Daoy (cell line): ENCODE data around the gene CDK10. TPM values are rescaled to one million over a fixed set of nuclear protein-coding genes. Genes with fewer than 3 reads are reported as not detected.

Source experiments
- DNase-seq: peaks from one replicate; pipeline ENCODE4 v3.0.0-alpha.2; 2015; ENCODE audit warnings: low read depth
- total RNA-seq: library from RNA; depleted of rRNA; stranded (reverse); fragments of >200 nt; shearing (Covaris generic); gene quantifications from 2 replicates; pipeline ENCODE4 v1.2.3, GENCODE V29; 2014

Gene CDK10
- total RNA-seq, 1 experiment from 2014 or later, result 11.4 TPM

GRCh38 chr16:89711601-89712273 is 25.2 kb downstream of the CDK10 start:
- peak; percentile 63 for DNase-seq

GRCh38 chr16:89712274-89712781 is 25.8 kb downstream of the CDK10 start:
- no peak for DNase-seq

GRCh38 chr16:89716493-89716892 is 30.0 kb downstream of the CDK10 start:
- no peak for DNase-seq

- no peak for DNase-seq
These were observed 30.6 kb downstream of the CDK10 start for GRCh38 chr16:89716916-89717687.

GRCh38 chr16:89717688-89718505 is 31.4 kb downstream of the CDK10 start:
- no peak for DNase-seq

GRCh38 chr16:89720551-89720812 is 34.0 kb downstream of the CDK10 start:
- DNase-seq, result no peak

- DNase-seq, result peak; percentile 85
These were observed 34.5 kb downstream of the CDK10 start, which contains the start of the genes VPS9D1 and ZNF276 for GRCh38 chr16:89720813-89721545. VPS9D1 (minus strand) TSS chr16:89720898; CDS start chr16:89720861, 37 bp downstream. ZNF276 (plus strand) TSS chr16:89721537; CDS start chr16:89721641, 104 bp downstream.

GRCh38 chr16:89721546-89722391 is 35.3 kb downstream of the CDK10 start:
- peak; percentile 70 for DNase-seq

GRCh38 chr16:89722392-89723278 is 36.1 kb downstream of the CDK10 start:
- peak; percentile 62 for DNase-seq

- no peak for DNase-seq
These were observed 37.1 kb downstream of the CDK10 start for GRCh38 chr16:89723279-89724250.

GRCh38 chr16:89727406-89728120 is 41.1 kb downstream of the CDK10 start:
- DNase-seq, result no peak

GRCh38 chr16:89729293-89729692 is 42.8 kb downstream of the CDK10 start:
- no peak for DNase-seq

GRCh38 chr16:89729863-89730593 is 43.5 kb downstream of the CDK10 start:
- DNase-seq, result no peak

GRCh38 chr16:89730610-89731234 is 44.2 kb downstream of the CDK10 start:
- no peak for DNase-seq

- no peak for DNase-seq
These were observed 45.8 kb downstream of the CDK10 start for GRCh38 chr16:89732142-89732917.

GRCh38 chr16:89732918-89733242 is 46.4 kb downstream of the CDK10 start:
- DNase-seq, result no peak
